H1 (cell line): ENCODE measurements around the gene GBE1. TPM values are rescaled to one million over a fixed set of nuclear protein-coding genes. Genes with fewer than 3 reads are reported as not detected.

Experiments
- CTCF ChIA-PET: fragments of 300-600 bp; sonication (Branson Sonifier 250); formaldehyde crosslinking; loops from one replicate; lab custom pipeline; 2021; ENCODE audit not compliant: partially characterized antibody; lab: Charles Lee
- POLR2A ChIA-PET: fragments of 300-600 bp; sonication (Branson Sonifier 250); formaldehyde crosslinking; loops from one replicate; lab custom pipeline; 2021; ENCODE audit warnings: inconsistent platforms; ENCODE audit not compliant: partially characterized antibody; lab: Charles Lee
- DNase-seq, 2 experiments: peaks; one replicate each; pipeline versions ENCODE4 v3.0.0 to v3.0.0-alpha.2; 2010 to 2022; ENCODE audit warnings: low spot score in 2 of 2, low read depth in 1 of 2, mixed read lengths in 1 of 2
- FAIRE-seq: peaks from 2 replicates; lab custom pipeline; 2011; peaks lifted over from hg19 to GRCh38; lab: Jason Lieb, UNC
- H2AFZ ChIP-seq: 2 replicates; pipeline ENCODE4 v1.8.1; 2012; ENCODE audit warnings: low read length, inconsistent platforms
- H2AK5ac ChIP-seq: 2 replicates; pipeline ENCODE4 v1.6.1; 2013; ENCODE audit warnings: low read depth, low read length
- H2BK120ac ChIP-seq: replicated peaks from 2 replicates; pipeline ENCODE3; 2013; ENCODE audit warnings: low read depth, low read length, inconsistent platforms
- H2BK12ac ChIP-seq: 2 replicates; pipeline ENCODE4 v1.6.1; 2013; ENCODE audit warnings: low read depth, low read length
- H2BK15ac ChIP-seq: 2 replicates; pipeline ENCODE4 v1.6.1; 2013; ENCODE audit warnings: low read length
- H2BK20ac ChIP-seq: 2 replicates; pipeline ENCODE4 v1.6.1; 2013; ENCODE audit warnings: low read length
- H2BK5ac ChIP-seq: 2 replicates; pipeline ENCODE4 v1.6.1; 2013; ENCODE audit warnings: low read depth, low read length
- H3K14ac ChIP-seq: 2 replicates; pipeline ENCODE4 v1.6.1; 2013; ENCODE audit warnings: inconsistent platforms; ENCODE audit not compliant: insufficient read length
- H3K18ac ChIP-seq: 2 replicates; pipeline ENCODE4 v1.6.1; 2013; ENCODE audit warnings: low read length; ENCODE audit errors: extremely low read depth
- H3K23ac ChIP-seq: 2 replicates; pipeline ENCODE4 v1.6.1; 2013; ENCODE audit warnings: inconsistent platforms; ENCODE audit not compliant: insufficient read length
- H3K23me2 ChIP-seq: 2 replicates; pipeline ENCODE4 v1.6.1; 2013; ENCODE audit warnings: low read depth, low read length
- H3K27ac ChIP-seq: 2 replicates; pipeline ENCODE4 v1.6.1; 2011; ENCODE audit warnings: low read depth, low read length, inconsistent platforms
- H3K27me3 ChIP-seq, 4 experiments: replicated peaks in 1 of 4; 1 replicate in 1 of 4; 2 replicates in 3 of 4; pipeline versions ENCODE4 v1.6.1 to v1.8.1; 2011 to 2013; ENCODE audit warnings: low read length in 3 of 4, mild to moderate bottlenecking in 3 of 4, inconsistent platforms in 2 of 4, mixed read lengths in 2 of 4, moderate library complexity in 1 of 4; ENCODE audit not compliant: control insufficient read depth in 3 of 4, insufficient read depth in 3 of 4; ENCODE audit errors: extremely low read depth in 1 of 4
- H3K36me3 ChIP-seq, 4 experiments: 2 replicates each; pipeline versions ENCODE4 v1.6.1 to v1.8.1; 2011 to 2013; ENCODE audit warnings: mild to moderate bottlenecking in 4 of 4, low read length in 3 of 4, moderate library complexity in 2 of 4, control low read depth in 1 of 4, inconsistent platforms in 1 of 4; ENCODE audit not compliant: insufficient read depth in 4 of 4, control insufficient read depth in 2 of 4
- H3K4ac ChIP-seq: replicated peaks from 2 replicates; pipeline ENCODE3; 2013; ENCODE audit warnings: low read length, low read depth, mixed read lengths, inconsistent platforms; ENCODE audit not compliant: insufficient read length
- H3K4me1 ChIP-seq, 4 experiments: replicated peaks in 1 of 4; 1 replicate in 1 of 4; 2 replicates in 3 of 4; pipeline versions ENCODE4 v1.6.1 to v1.8.1; 2011 to 2013; ENCODE audit warnings: low read length in 3 of 4, inconsistent platforms in 2 of 4, mixed read lengths in 1 of 4; ENCODE audit not compliant: insufficient read depth in 4 of 4, control insufficient read depth in 3 of 4
- H3K4me2 ChIP-seq, 2 experiments: 2 replicates each; pipeline versions ENCODE4 v1.6.1 to v1.8.1; 2011 to 2013; ENCODE audit warnings: low read depth in 2 of 2, low read length in 2 of 2, control low read depth in 1 of 2, inconsistent platforms in 1 of 2, mild to moderate bottlenecking in 1 of 2; ENCODE audit not compliant: insufficient read depth in 1 of 2
- H3K4me3 ChIP-seq, 4 experiments: fragments of 200-600, 300-600 bp in 1 of 4; sonication (generic), shearing (Covaris generic), sonication (Bioruptor Twin) in 1 of 4; 2 replicates each; pipeline versions ENCODE4 v1.5.1 to v1.8.1; 2011 to 2016; ENCODE audit warnings: low read length in 4 of 4, low read depth in 3 of 4, control low read depth in 2 of 4, inconsistent platforms in 2 of 4, mild to moderate bottlenecking in 2 of 4, mixed read lengths in 1 of 4, moderate library complexity in 1 of 4; ENCODE audit not compliant: insufficient read depth in 2 of 4; ENCODE audit errors: extremely low read depth in 1 of 4
- H3K56ac ChIP-seq: replicated peaks from 2 replicates; pipeline ENCODE3; 2013; ENCODE audit warnings: low read depth, mild to moderate bottlenecking, mixed read lengths, low read length, inconsistent platforms; ENCODE audit not compliant: insufficient read length
- H3K79me1 ChIP-seq: 2 replicates; pipeline ENCODE4 v1.6.1; 2013; ENCODE audit warnings: low read depth, low read length, control low read depth
- H3K79me2 ChIP-seq, 2 experiments: 2 replicates each; pipeline versions ENCODE4 v1.6.1 to v1.8.1; 2012 to 2013; ENCODE audit warnings: low read length in 2 of 2, mild to moderate bottlenecking in 2 of 2, inconsistent platforms in 1 of 2; ENCODE audit not compliant: insufficient read depth in 2 of 2, control insufficient read depth in 1 of 2
- H3K9ac ChIP-seq, 4 experiments: replicated peaks in 1 of 4; 1 replicate in 1 of 4; 2 replicates in 3 of 4; pipeline versions ENCODE4 v1.6.1 to v1.8.1; 2011 to 2013; ENCODE audit warnings: low read depth in 3 of 4, low read length in 3 of 4, control low read depth in 2 of 4, mild to moderate bottlenecking in 2 of 4, moderate library complexity in 2 of 4, inconsistent platforms in 1 of 4; ENCODE audit errors: extremely low read depth in 1 of 4
- H3K9me3 ChIP-seq, 2 experiments: 2 replicates each; pipeline versions ENCODE4 v1.6.1 to v1.8.1; 2012 to 2013; ENCODE audit warnings: mild to moderate bottlenecking in 2 of 2, moderate library complexity in 2 of 2, control low read depth in 1 of 2, inconsistent platforms in 1 of 2, low read depth in 1 of 2, low read length in 1 of 2, mixed read lengths in 1 of 2; ENCODE audit not compliant: insufficient read depth in 2 of 2
- H4K20me1 ChIP-seq, 2 experiments: replicated peaks in 1 of 2; 2 replicates each; pipeline versions ENCODE3 to v1.8.1; 2011 to 2013; ENCODE audit warnings: inconsistent platforms in 2 of 2, low read length in 2 of 2, mild to moderate bottlenecking in 1 of 2; ENCODE audit not compliant: insufficient read depth in 2 of 2, control insufficient read depth in 1 of 2
- H4K5ac ChIP-seq: 2 replicates; pipeline ENCODE4 v1.6.1; 2013; ENCODE audit warnings: low read length, low read depth, mixed read lengths, inconsistent platforms; ENCODE audit not compliant: insufficient read length
- H4K8ac ChIP-seq: 2 replicates; pipeline ENCODE4 v1.8.0; 2013; ENCODE audit warnings: mild to moderate bottlenecking, moderate library complexity, low read length, inconsistent platforms; ENCODE audit not compliant: insufficient read depth; ENCODE audit errors: extremely low read depth
- H4K91ac ChIP-seq: replicated peaks from 2 replicates; pipeline ENCODE3; 2013; ENCODE audit warnings: low read length, mixed read lengths, inconsistent platforms; ENCODE audit not compliant: insufficient read length
- ASH2L ChIP-seq: fragments of 200-600, 300-600 bp; sonication (generic); IDR thresholded peaks from one replicate; pipeline ENCODE4 v1.7.1; 2017; ENCODE audit warnings: low read length
- BCL11A ChIP-seq, 2 experiments: IDR thresholded peaks; one replicate each; pipeline ENCODE4 v1.6.1; 2011; ENCODE audit warnings: low read depth in 2 of 2, low read length in 2 of 2, mild to moderate bottlenecking in 2 of 2
- BRCA1 ChIP-seq: IDR thresholded peaks from 2 replicates; pipeline ENCODE4 v1.6.1; 2012; ENCODE audit warnings: low read depth, low read length, improper control_type of control experiment
- CBX8 ChIP-seq: fragments of 300-800, 300-1000 bp; sonication (generic); IDR thresholded peaks from 2 replicates; pipeline ENCODE4 v1.7.1; 2016; ENCODE audit warnings: low read depth, low read length, borderline replicate concordance
- CHD2 ChIP-seq: IDR thresholded peaks from 2 replicates; pipeline ENCODE4 v1.6.1; 2012; ENCODE audit warnings: low read length, improper control_type of control experiment
- EZH2 ChIP-seq: fragments of 200-600 bp; sonication (generic); IDR thresholded peaks from 2 replicates; pipeline ENCODE4 v1.7.1; 2012; ENCODE audit warnings: low read depth, mild to moderate bottlenecking, moderate library complexity, low read length, inconsistent platforms; ENCODE audit not compliant: severe bottlenecking
- JUN ChIP-seq: IDR thresholded peaks from 2 replicates; pipeline ENCODE4 v1.6.1; 2011; ENCODE audit warnings: low read depth, mild to moderate bottlenecking, improper control_type of control experiment, low read length
- KDM1A ChIP-seq: fragments of 200-600, 300-600 bp; sonication (generic); IDR thresholded peaks from 2 replicates; pipeline ENCODE4 v1.7.1; 2016; ENCODE audit warnings: mild to moderate bottlenecking, low read length, borderline replicate concordance
- KDM4A ChIP-seq: IDR thresholded peaks from one replicate; pipeline ENCODE4 v1.7.1; 2012; ENCODE audit warnings: low read depth, mild to moderate bottlenecking, moderate library complexity, low read length, inconsistent platforms; ENCODE audit not compliant: severe bottlenecking
- NANOG ChIP-seq: IDR thresholded peaks from 2 replicates; pipeline ENCODE4 v1.6.1; 2011; ENCODE audit warnings: low read length, low read depth, mild to moderate bottlenecking, inconsistent platforms; ENCODE audit not compliant: insufficient read depth, poor library complexity, severe bottlenecking
- RBBP5 ChIP-seq: IDR thresholded peaks from 2 replicates; pipeline ENCODE4 v1.7.1; 2012; ENCODE audit warnings: low read depth, mild to moderate bottlenecking, inconsistent platforms, low read length, moderate library complexity, borderline replicate concordance
- SP1 ChIP-seq: IDR thresholded peaks from 2 replicates; pipeline ENCODE4 v1.6.1; 2011; ENCODE audit warnings: low read depth, low read length
- TEAD4 ChIP-seq: IDR thresholded peaks from 2 replicates; pipeline ENCODE4 v1.6.1; 2012; ENCODE audit warnings: low read depth, low read length, inconsistent platforms, mixed read lengths
- polyA plus RNA-seq, 7 experiments: library from polyadenylated mRNA; depleted of rRNA in 3 of 7; stranded (reverse) in 5 of 7; unstranded in 2 of 7; fragments of >200 nt in 5 of 7; fragments of 200-250 nt in 2 of 7; gene quantifications; 1 replicate in 5 of 7; 2 replicates in 1 of 7; 4 replicates in 1 of 7; pipeline versions ENCODE4 v1.2.1 to v1.2.3, GENCODE V29; 2011 to 2013; ENCODE audit warnings: missing spikeins in 2 of 7, mixed read lengths in 2 of 7
- total RNA-seq: library from RNA; stranded (reverse); fragmentation: NEBNext Ultra II Directional; extraction: Animal tissue kit (Norgen Biotek cat#: 25700); gene quantifications from 2 replicates; pipeline ENCODE4 v1.2.1, GENCODE V29; 2021

Gene GBE1
- total and polyA plus RNA-seq, 2 of the 8 experiments (the other 6 are each of a cell fraction or from before 2014, with no cell fraction given), result 3.3 to 7.3 TPM

GRCh38 chr3:81744366-81744765 is 17.1 kb downstream of the GBE1 start:
- Histone ChIP-seq H3K4me3 (no peak overlapping the region), H3K9ac (no peak overlapping the region), H2BK20ac (no peak overlapping the region), H3K18ac (no peak overlapping the region), H3K23ac (no peak overlapping the region), H4K91ac (no peak overlapping the region), H2AK5ac (no peak overlapping the region), H3K36me3 (no peaks in the 10 kb centered on the region), H3K27ac (no peak overlapping the region), H3K56ac (no peak overlapping the region), H3K4me1 (peaks cover 0 to 2% (median 0%) of the 10 kb centered on the region in 4 experiments; a peak in 1 of 7 replicates), H2BK12ac (no peak overlapping the region), H2AFZ (no peak overlapping the region), H2BK5ac (no peak overlapping the region), H3K14ac (no peak overlapping the region), H3K79me2 (no peaks in the 10 kb centered on the region), H3K79me1 (no peaks in the 10 kb centered on the region), H2BK15ac (no peak overlapping the region), H4K8ac (no peak overlapping the region), H3K4me2 (no peak overlapping the region), H3K9me3 (no peaks in the 10 kb centered on the region), H4K20me1 (no peaks in the 10 kb centered on the region), H3K27me3 (no peaks in the 10 kb centered on the region), H2BK120ac (no peak overlapping the region), H3K23me2 (no peaks in the 10 kb centered on the region), H3K4ac (no peak overlapping the region), H4K5ac (no peak overlapping the region)
- POLR2A ChIA-PET, result no interaction called here
- FAIRE-seq (no peak), DNase-seq (no peak)
- CTCF ChIA-PET, result interaction anchor here (0.6 kb wide), 1 partner anchor 297 kb away, joined by 4 read pairs; no protein-coding TSS in a partner anchor
- no peak for TF ChIP-seq BCL11A (IDR thresholded peaks at IDR 0.05; ENCODE audit: low read depth in 2 of 2, low read length in 2 of 2)
- TF ChIP-seq TEAD4, result no peak
- no peak for TF ChIP-seq KDM4A
- TF ChIP-seq CHD2, result no peak
- no peak for TF ChIP-seq EZH2
- TF ChIP-seq RBBP5, result no peak
- TF ChIP-seq NANOG, result no peak
- no peak for TF ChIP-seq JUN
- no peak for TF ChIP-seq SP1
- no peak for TF ChIP-seq ASH2L
- no peak for TF ChIP-seq BRCA1
- no peak for TF ChIP-seq CBX8
- no peak for TF ChIP-seq KDM1A
